Activated naive CD8-positive, alpha-beta T cell treated with anti-CD3 and anti-CD28 coated beads, Interleukin-2, amount 10 ng/mL, durations not matched to agents 7 days and 5 days (primary cell): ENCODE data around the gene CTNNBL1. TPM values are rescaled to one million over a fixed set of nuclear protein-coding genes. Genes with fewer than 3 reads are reported as not detected.
"Not testable (repeated sequence)": the region's sequence is repeated elsewhere in the genome, so short reads cannot be mapped to it uniquely, and the experiment has no call there.

Experiments
- ATAC-seq: fragments of 150-1000 bp; cut with Tn5 transposase; one replicate; pipeline ENCODE4 v1.10.0; 2021; ENCODE audit warnings: low read depth, moderate library complexity
- POLR2A ChIA-PET: fragments of 350-600 bp; sonication (Branson Sonifier 250); formaldehyde crosslinking; loops from one replicate; lab custom pipeline; 2021; ENCODE audit warnings: antibody characterized with exemption; lab: Charles Lee
- DNase-seq: peaks from one replicate; pipeline ENCODE4 v3.0.0; 2021
- H3K27ac Mint-ChIP-seq: one replicate; pipeline ENCODE4 v1.8.0; 2022; ENCODE audit warnings: mild to moderate bottlenecking, mixed read lengths
- H3K27me3 Mint-ChIP-seq: one replicate; pipeline ENCODE4 v1.8.0; 2022; ENCODE audit warnings: mild to moderate bottlenecking, moderate library complexity, mixed read lengths
- H3K36me3 Mint-ChIP-seq: one replicate; pipeline ENCODE4 v1.8.0; 2021; ENCODE audit warnings: mild to moderate bottlenecking, mixed read lengths
- H3K4me1 Mint-ChIP-seq: one replicate; pipeline ENCODE4 v1.8.0; 2021; ENCODE audit warnings: mixed read lengths
- H3K4me3 Mint-ChIP-seq: one replicate; pipeline ENCODE4 v1.8.0; 2022; ENCODE audit warnings: mild to moderate bottlenecking, moderate library complexity, mixed read lengths
- H3K9me3 Mint-ChIP-seq: one replicate; pipeline ENCODE4 v1.8.0; 2021; ENCODE audit warnings: mixed read lengths
- total RNA-seq, 2 experiments: library from RNA; stranded (reverse); gene quantifications; one replicate each; pipeline ENCODE4 v1.2.3, GENCODE V29; 2021

Gene CTNNBL1
- total RNA-seq, 2 experiments from 2014 or later: 62.3 to 66.7 TPM

DNA sequence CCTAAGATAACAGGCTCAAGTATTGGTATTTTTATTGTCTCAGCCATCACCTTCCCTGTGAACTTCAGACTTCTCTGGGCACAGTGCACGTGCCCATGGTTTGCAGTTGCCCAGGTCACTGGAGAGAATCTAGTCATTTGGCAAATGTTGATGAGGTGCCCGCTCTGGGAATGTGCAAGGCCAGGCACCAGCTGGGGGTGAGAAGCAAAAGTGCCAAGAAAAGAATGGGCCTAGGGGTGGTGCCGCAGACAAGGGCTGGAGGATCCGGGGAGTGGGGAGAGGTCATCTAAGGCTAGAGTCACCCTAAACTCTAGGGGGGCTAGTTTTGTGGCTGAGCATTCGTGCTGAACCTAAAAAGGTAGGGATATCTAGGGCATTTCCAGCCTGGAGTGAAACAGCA is 152.0 kb downstream of the CTNNBL1 start:
- no peaks in the 10 kb centered on the region for H3K27me3 Mint-ChIP-seq
- no peak for ATAC-seq
- peaks cover 10% of the 10 kb centered on the region for H3K36me3 Mint-ChIP-seq
- no peak for DNase-seq
- no peaks in the 10 kb centered on the region for H3K9me3 Mint-ChIP-seq
- no peaks in the 10 kb centered on the region for H3K4me1 Mint-ChIP-seq
- POLR2A ChIA-PET: no interaction called here
- H3K27ac Mint-ChIP-seq: no peak overlapping the region
- no peak overlapping the region for H3K4me3 Mint-ChIP-seq

GRCh38 chr20:37846573-37846972 is 152.7 kb downstream of the CTNNBL1 start:
- Mint-ChIP-seq H3K4me3 (no peak overlapping the region), H3K27me3 (no peaks in the 10 kb centered on the region), H3K4me1 (no peaks in the 10 kb centered on the region), H3K9me3 (no peaks in the 10 kb centered on the region), H3K36me3 (peaks cover 10% of the 10 kb centered on the region), H3K27ac (no peak overlapping the region)
- DNase-seq (no peak), ATAC-seq (no peak)
- POLR2A ChIA-PET: no interaction called here

DNA sequence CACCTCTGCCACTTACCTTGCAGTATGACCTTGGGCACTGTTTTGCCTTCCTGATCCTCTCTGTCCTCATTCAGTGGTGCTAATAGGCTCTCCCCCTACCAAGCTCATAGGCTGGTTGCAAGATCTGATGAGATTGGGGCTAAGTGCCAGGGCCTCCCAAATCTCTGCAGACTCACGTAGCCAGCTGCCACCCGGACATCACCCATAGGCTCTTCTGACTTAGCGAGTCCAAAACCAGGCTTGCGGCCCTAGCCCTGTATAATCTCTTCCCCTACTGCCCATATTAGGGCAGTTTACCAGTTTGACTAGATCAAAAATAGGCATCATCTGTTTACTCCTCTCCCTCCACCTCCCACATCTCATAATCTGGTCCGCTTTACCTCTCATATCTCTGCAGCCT is 154.9 kb downstream of the CTNNBL1 start:
- H3K27me3 Mint-ChIP-seq: no peaks in the 10 kb centered on the region
- H3K27ac Mint-ChIP-seq: no peak overlapping the region
- no peak for ATAC-seq
- H3K36me3 Mint-ChIP-seq: peaks cover 8% of the 10 kb centered on the region
- no peaks in the 10 kb centered on the region for H3K4me1 Mint-ChIP-seq
- no peak overlapping the region for H3K4me3 Mint-ChIP-seq
- H3K9me3 Mint-ChIP-seq: no peaks in the 10 kb centered on the region
- no peak for DNase-seq
- POLR2A ChIA-PET: no interaction called here

- POLR2A ChIA-PET: no interaction called here
- Mint-ChIP-seq H3K4me1 (no peaks in the 10 kb centered on the region), H3K36me3 (peaks cover 10% of the 10 kb centered on the region), H3K27ac (no peak overlapping the region), H3K4me3 (no peak overlapping the region), H3K9me3 (no peaks in the 10 kb centered on the region), H3K27me3 (no peaks in the 10 kb centered on the region)
- no peak for ATAC-seq
- DNase-seq: no peak
Measured at GRCh38 chr20:37849156-37849555, 155.3 kb downstream of the CTNNBL1 start.

DNA sequence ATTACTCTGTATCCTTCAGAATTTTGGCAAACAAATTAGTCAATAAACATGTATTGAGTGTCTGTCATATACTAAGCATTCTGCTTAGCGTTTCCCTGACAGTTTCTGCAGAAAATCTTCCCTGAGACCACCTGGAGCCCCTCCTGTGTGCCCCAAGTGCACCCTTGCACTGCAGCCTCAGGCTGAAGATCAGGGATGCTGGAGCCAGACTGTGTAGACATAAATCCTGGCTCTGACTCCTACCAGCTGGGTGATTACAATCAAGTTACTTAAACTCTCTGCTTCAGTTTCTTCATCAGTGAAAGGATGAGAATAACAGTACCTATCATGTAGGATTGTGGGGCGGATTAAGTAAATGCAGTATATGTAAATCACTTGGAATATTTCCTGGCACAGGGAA is 155.7 kb downstream of the CTNNBL1 start:
- Mint-ChIP-seq H3K4me3 (no peak overlapping the region), H3K27ac (no peak overlapping the region), H3K9me3 (no peaks in the 10 kb centered on the region), H3K4me1 (no peaks in the 10 kb centered on the region), H3K27me3 (no peaks in the 10 kb centered on the region), H3K36me3 (peaks cover 11% of the 10 kb centered on the region)
- no peak for DNase-seq
- no peak for ATAC-seq
- POLR2A ChIA-PET: no interaction called here

DNA sequence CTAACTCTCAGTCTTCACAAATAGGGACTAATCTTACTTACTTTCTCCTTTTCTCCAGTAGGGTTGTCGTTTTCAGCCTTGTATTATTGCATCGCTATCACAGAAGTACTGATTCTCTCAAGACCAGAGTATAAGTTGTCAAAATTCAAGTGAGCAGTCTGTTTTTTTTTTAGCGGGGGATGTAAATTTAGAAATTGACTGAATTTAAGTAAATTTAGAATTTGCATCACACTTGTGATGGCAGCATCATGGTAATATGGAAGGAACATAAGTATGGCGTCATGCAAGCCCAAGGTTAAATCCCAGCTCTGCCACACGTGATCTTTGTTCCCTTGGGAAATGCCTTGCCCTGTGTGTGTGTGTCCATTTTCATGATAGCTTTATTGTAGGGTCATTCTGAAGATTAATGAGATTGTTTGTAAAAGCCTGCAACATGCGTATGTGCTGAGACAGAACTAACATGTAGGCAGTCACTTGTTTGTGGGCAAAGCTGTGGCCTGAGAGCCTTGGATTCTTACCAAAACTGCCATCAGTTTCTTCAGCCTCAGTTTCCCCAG is 156.3 kb downstream of the CTNNBL1 start:
- Mint-ChIP-seq H3K27ac (no peak overlapping the region), H3K36me3 (peaks cover 11% of the 10 kb centered on the region), H3K4me1 (no peaks in the 10 kb centered on the region), H3K9me3 (no peaks in the 10 kb centered on the region), H3K27me3 (no peaks in the 10 kb centered on the region), H3K4me3 (no peak overlapping the region)
- no peak for DNase-seq
- ATAC-seq: no peak
- POLR2A ChIA-PET: no interaction called here

- no peaks in the 10 kb centered on the region for H3K27me3 Mint-ChIP-seq
- no peaks in the 10 kb centered on the region for H3K9me3 Mint-ChIP-seq
- H3K4me1 Mint-ChIP-seq: no peaks in the 10 kb centered on the region
- no peak for DNase-seq
- no peak overlapping the region for H3K4me3 Mint-ChIP-seq
- peaks cover 14% of the 10 kb centered on the region for H3K36me3 Mint-ChIP-seq
- no peak for ATAC-seq
- POLR2A ChIA-PET: no interaction called here
- H3K27ac Mint-ChIP-seq: no peak overlapping the region
Measured at GRCh38 chr20:37850724-37851355, 157.0 kb downstream of the CTNNBL1 start.

DNA sequence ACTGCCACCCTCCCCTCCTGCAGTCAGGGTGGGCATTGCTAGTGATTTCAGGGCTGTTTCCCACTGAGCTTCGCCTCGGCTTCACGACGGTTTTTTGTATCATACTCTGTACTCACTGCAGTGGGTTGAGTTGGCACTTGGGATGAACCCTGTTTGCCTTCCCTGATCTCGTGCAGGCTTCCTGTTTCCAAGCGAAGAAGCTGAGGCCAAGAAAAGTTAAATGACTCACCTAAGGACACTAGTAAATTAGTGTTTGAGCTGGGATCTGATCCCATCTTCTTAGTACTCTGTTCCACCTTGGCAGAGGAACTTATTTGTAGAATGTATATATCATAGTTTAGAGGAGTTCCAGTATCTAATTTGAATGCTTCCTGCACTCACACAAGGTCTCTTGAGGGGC is 158.8 kb downstream of the CTNNBL1 start:
- H3K27me3 Mint-ChIP-seq: no peaks in the 10 kb centered on the region
- no peak for DNase-seq
- H3K4me3 Mint-ChIP-seq: no peak overlapping the region
- no peaks in the 10 kb centered on the region for H3K9me3 Mint-ChIP-seq
- POLR2A ChIA-PET: no interaction called here
- peaks cover 18% of the 10 kb centered on the region for H3K36me3 Mint-ChIP-seq
- H3K27ac Mint-ChIP-seq: no peak overlapping the region
- no peak for ATAC-seq
- H3K4me1 Mint-ChIP-seq: no peaks in the 10 kb centered on the region

DNA sequence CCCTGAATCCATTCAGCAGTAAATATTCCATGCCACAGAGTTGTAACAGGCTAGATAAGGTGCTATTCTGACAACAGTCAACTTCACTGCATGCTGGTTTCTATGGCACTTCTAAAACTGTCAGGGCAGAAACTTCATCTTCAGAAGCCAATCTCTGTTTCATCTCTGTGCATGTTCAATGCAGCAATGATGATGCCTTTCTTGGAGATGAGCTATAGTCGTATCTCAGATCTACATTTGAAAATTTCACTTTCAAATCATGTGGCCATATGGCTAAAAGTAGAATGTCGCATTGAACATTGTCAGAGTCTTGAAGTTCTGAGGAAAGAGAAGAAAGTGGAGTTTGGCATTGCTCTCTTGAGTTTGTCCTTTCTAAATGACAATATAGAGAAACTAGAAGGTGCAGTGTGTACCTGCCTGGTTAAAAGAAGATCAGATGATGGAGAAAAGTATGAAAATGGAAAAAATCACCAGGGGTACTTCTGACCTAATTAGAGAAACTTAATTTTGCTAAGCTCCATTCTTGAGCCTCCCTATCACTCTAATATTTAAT is 160.1 kb downstream of the CTNNBL1 start:
- H3K4me1 Mint-ChIP-seq: no peaks in the 10 kb centered on the region
- POLR2A ChIA-PET: no interaction called here
- no peak for DNase-seq
- H3K27ac Mint-ChIP-seq: no peak overlapping the region
- no peak overlapping the region for H3K4me3 Mint-ChIP-seq
- H3K27me3 Mint-ChIP-seq: no peaks in the 10 kb centered on the region
- no peaks in the 10 kb centered on the region for H3K9me3 Mint-ChIP-seq
- peaks cover 26% of the 10 kb centered on the region for H3K36me3 Mint-ChIP-seq
- no peak for ATAC-seq

- POLR2A ChIA-PET, H3K4me1 Mint-ChIP-seq, ATAC-seq, H3K9me3 Mint-ChIP-seq, H3K27me3 Mint-ChIP-seq, H3K27ac Mint-ChIP-seq, DNase-seq, H3K4me3 Mint-ChIP-seq: not testable (repeated sequence)
- H3K36me3 Mint-ChIP-seq: peaks cover 33% of the 10 kb centered on the region
Measured at GRCh38 chr20:37856034-37856433, 162.2 kb downstream of the CTNNBL1 start.

- H3K27me3 Mint-ChIP-seq: no peaks in the 10 kb centered on the region
- H3K9me3 Mint-ChIP-seq: no peaks in the 10 kb centered on the region
- DNase-seq (no peak), ATAC-seq (no peak)
- H3K4me1 Mint-ChIP-seq: no peaks in the 10 kb centered on the region
- H3K27ac Mint-ChIP-seq: no peak overlapping the region
- H3K36me3 Mint-ChIP-seq: peaks cover 33% of the 10 kb centered on the region
- POLR2A ChIA-PET: no interaction called here
- H3K4me3 Mint-ChIP-seq: no peak overlapping the region
Measured at GRCh38 chr20:37856932-37857660, 163.3 kb downstream of the CTNNBL1 start.

GRCh38 chr20:37859406-37860171 is 165.8 kb downstream of the CTNNBL1 start:
- ATAC-seq: no peak
- POLR2A ChIA-PET: no interaction called here
- Mint-ChIP-seq H3K36me3 (peaks cover 31% of the 10 kb centered on the region), H3K9me3 (no peaks in the 10 kb centered on the region), H3K4me1 (no peaks in the 10 kb centered on the region), H3K27ac (no peak overlapping the region), H3K4me3 (no peak overlapping the region), H3K27me3 (no peaks in the 10 kb centered on the region)
- DNase-seq: no peak

DNA sequence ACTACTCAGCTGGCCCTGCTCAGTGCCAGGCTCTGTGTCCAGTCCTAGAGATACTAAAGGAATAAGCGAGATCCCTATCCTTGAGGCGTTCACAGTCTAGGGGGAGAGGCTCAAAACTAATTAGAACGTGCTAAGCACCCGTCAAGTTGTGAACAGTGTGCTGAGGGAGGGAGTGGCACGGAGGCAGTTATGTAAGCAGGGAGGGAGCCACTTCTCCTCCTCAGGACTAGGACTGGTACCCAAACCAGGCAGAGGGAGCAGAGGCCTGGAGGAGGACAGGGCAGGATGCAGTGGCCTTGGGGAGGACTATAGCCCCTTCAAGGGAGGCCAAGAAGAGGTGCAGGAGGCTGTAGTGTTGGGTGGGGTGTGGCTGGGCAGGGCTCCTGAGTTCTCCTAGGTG is 169.5 kb downstream of the CTNNBL1 start:
- DNase-seq (no peak), ATAC-seq (no peak)
- H3K4me1 Mint-ChIP-seq: no peaks in the 10 kb centered on the region
- H3K4me3 Mint-ChIP-seq: no peak overlapping the region
- POLR2A ChIA-PET: no interaction called here
- peaks cover 20% of the 10 kb centered on the region for H3K36me3 Mint-ChIP-seq
- no peaks in the 10 kb centered on the region for H3K27me3 Mint-ChIP-seq
- H3K9me3 Mint-ChIP-seq: no peaks in the 10 kb centered on the region
- H3K27ac Mint-ChIP-seq: no peak overlapping the region
